ENCODE results near the gene GHRL.

Gene GHRL

DNA sequence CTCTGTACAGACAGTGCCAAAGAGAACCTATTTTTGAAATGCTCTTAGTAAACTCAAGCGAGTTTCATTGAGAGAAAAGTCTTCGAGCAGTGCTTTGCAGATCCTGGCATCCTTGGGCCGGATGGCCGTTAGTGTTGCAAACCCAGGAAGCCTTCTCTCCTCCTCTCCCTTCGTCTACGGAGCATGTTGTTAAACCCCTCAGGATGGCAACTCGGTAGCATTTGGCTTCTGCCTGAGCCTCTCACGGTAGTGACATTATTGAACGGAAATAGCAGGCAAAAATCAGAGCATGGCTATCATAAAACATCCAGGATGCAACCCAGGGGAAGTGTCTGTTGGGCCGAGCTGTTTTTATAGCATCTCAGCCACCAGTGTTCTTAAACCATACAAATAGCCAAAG, 34.8 kb upstream of the GHRL start:
- DNase-seq (ENCODE audit: low spot score): no peak

DNA sequence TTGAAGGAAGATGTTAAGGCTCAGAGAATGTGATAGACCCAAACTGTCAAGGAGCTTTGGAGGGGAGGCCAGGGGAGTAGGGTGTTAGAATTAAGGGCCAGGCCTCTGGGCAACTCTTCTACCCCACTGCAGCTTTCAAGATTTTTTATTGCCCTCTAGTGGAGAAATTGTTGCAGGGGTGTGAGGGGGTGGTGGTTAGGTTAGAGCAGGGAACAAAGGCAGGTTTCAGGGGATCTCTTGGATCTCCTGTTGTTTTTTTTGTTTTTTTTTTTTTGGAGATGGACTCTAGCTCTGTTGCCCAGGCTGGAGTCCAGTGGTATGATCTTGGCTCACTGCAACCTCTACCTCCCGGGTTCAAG, 29.6 kb upstream of the GHRL start:
- DNase-seq (ENCODE audit: low spot score): no peak

DNA sequence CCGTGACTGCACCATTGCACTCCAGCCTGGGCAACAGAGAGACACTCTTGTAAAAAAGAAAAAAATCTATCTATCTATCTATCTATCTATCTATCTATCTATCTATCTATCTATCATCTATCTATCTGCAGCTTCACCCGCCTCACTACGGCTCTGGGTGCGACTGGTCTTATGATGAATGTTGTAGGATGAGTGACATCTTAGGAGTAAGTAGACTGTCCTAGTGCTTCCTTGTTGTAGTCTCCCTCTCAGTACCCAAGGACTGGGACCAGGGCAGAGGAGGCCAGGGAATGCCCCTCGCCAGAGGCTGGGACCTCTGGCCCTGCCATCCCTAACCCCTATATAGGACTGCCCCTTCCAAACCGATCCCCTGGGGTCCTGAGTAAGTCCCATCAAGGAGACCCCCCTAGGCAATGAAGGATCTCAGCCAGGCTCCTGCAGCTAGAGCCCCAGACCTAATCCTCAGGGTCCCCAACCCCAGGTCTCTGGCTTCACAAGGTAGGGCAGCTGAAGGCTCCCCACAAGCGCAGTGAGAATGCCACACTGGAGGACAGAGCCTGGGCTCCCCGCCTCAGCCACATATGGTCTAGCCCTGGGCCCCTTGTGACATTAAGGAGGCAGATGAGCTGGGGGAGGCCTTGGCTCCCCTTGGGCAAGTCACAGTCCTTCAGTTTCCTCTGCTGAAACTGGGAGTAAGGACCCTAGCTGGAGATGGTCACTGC, 29.0 kb upstream of the GHRL start:
- DNase-seq (ENCODE audit: low spot score): no peak

DNA sequence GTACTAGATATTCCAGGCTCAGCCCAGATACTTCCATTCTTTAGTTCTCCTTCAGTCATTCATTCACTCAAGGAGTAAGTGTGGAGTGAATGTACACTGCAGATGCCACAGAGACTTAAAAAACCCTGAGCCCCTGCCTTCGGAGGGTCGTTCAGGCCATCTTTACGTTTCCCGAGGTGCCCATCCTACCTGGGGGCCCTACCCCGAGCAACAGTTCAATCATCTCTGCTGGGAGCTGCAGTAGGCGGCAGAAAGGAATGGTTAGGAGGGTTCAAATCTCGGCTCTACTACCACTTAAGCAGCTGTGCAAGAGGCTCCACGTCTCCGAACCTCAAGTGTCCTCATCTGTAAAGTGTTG, 27.6 kb upstream of the GHRL start:
- no peak for DNase-seq (ENCODE audit: low spot score)

DNA sequence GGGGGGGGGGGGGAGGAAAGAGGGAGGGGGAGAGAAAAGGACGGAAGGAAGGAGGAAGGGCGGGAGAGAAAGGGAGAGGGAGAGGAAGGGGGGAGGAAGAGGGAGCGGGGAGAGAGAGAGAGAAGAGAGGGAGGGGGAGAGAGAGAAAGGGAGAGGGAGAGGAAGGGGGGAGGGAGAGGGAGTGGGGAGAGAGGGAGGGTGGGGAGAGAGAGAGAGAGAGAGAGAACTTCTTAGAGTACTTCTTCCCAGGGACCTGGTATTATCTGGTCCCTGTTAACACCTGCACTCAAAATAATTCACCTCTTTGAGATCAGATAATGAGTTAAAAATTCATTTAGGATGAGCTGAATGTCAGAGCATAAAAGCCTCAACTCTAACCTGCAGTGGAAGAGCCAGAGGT, 27.1 kb upstream of the GHRL start:
- DNase-seq (ENCODE audit: low spot score): no peak

DNA sequence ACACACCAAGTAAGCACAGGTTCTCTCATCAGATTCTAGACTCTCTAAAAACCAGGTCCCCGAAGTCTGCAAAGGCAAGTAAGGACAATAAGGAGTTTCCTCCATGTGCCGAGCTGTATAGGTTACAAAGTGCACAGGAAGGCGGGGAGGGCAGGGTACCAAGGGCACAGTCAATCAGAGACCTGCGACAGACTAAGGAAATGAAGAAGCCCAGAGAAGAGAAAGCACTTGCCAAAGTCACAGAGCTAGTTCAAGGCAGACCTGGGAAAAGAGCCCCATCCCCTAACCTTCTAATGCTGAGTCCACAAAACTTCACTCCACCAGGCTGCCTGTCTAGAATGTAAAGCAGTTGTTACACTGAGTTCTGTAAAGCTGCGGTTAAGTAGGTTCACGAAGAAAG, 26.5 kb upstream of the GHRL start:
- no peak for DNase-seq (ENCODE audit: low spot score)

DNA sequence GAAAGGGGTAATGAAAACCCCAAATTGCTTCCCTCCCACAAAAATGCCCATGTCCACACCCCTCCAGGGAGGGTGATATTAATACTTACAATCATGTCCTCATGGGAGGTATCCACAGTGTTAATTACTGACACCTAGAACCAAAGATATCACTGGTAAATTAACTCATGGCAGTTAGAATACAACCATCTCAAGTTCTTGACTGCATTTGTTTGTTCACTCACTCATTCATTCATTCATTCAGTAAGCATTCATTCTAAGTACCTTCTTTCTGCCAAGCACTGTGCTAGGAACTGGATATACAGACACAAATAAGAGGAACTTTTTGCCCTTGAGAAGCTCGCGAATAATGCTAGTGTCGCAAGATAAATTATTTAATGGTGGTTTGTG, 25.2 kb upstream of the GHRL start:
- DNase-seq (ENCODE audit: low spot score): no peak

DNA sequence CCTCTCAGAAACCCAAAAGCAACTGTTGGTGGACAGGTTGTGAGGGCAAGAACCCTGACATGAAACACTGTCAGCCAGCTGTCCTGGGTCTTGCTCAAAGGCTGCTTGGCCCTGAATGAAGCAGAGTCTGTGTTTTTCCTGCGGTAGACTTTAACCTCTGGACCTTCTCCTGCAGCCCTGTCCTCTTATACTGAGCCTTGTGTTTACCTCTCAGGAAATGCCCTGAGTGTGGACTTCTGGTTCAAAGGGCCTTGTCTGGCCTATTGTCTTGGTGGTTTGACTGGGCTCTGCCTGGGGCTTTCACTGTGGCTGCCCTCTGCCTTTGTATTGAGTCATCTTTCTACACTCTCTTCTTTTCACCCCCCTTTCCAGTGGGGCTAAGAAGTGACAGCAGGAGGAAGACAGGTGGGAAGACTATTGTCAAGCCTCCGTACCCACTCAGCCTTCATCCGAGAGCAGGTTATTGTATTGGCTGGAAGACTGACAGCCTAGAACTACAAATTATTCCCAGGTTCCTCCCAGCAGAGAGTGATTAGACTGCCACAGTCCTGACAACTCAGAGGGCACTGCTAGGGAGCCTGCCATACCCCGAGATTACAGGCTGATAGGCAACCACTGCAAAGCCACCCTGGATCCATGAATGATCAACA, 24.7 kb upstream of the GHRL start:
- no peak for DNase-seq (ENCODE audit: low spot score)

DNA sequence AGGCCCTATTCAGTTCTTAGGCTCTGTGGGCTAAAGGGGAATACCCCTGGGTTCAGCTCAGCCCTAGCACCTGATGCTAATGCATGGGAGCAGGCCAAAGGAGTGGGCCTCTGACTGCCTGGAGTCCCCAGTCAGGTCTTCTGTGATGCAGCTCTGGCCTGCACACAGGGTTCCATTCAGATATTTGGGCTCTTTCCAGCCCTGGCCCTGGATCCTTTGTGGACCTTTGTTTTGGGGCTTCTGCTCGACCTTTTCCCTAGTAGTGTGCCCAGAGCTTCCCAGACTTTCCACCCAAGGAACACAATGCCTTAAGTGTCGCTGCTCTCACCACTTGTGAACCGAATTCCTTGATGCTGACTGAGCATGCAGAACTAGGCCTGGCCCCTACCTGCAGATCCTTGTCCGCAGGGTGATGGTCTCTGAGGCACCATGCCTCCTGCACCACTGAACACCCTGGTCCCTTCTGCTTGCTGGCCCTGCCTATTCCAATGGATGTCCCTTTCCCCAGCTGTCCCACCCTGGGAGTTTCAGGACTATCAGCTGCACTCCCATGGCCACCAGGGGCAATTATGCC, 23.1 kb upstream of the GHRL start:
- DNase-seq (ENCODE audit: low spot score): no peak

DNA sequence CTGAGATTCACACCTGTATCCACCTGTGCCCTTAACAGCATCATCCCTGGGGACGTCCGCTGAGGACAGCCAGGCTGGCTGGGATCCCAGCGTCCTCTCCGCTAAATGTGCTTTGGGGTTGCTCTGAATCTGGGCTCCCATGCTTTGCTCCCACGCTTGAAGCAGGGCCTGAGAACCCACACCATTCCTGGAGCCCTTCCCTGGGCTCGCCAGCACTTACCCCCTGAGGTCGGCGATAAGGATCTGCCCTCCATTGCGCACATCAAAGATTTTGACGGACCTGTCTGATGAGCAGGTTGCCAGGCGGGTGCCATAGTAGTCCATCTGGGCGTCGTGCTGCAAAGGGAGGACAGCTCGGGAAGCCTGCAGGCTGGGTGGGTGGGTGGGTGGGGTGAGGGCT, 22.4 kb upstream of the GHRL start:
- no peak for DNase-seq (ENCODE audit: low spot score)

DNA sequence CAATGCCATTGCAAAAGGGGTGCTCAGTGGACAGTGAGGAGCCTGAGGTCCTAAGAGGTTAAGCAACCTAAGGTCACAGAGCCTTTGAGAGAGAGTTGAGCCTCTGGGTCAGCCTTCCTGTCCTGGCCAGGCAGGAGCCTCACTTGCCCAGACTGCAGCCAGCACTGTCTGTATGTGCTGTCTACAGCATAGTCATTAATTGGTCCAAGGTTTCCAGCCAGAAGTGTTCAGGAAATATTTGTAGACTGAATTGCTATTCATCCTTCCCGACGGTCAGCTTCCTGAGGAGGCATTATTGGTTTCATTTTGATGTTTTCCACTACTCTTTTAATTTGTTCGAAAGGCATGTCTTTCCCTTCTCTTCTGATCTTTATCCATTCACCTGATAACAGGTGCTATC, 20.1 kb upstream of the GHRL start:
- no peak for DNase-seq (ENCODE audit: low spot score)

DNA sequence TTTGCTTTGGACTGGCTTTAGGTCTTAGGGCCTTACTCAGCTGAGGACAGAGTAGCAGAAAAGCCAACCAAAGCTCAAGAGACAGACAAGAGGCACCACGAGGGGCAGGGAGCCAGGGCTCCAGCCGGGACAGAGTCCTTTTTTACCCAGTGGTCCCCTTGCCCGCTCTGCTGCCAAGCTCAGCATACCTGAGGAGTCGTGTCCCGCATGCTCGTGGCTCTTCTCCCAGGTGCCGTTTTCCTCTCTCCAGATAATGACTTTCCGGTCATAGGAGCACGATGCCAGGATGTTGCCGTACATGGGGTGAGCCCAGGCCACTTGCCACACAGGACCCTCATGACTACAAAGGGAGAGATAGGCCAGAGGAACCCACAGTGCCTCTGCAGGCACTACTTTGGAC, 19.6 kb upstream of the GHRL start:
- no peak for DNase-seq (ENCODE audit: low spot score)

DNA sequence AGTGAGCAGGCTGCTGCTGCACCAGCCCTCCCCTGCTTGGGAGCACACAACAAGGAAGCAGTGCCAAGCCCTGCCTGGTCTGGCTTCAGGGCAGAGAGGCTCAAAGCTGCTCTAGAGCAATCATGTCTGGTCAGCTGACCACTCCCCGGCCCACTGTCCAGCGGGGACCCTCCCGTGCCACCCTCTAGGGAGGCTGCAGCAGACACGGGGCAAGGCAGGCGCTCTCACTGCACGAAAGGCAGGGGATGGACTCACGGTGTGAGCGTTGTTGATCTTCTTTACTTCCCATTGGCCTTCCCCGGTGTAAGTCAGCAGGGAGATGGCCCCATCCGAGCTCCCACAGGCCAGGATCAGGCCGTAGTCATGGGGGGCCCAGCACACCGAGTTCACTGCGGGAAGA, 19.0 kb upstream of the GHRL start:
- no peak for DNase-seq (ENCODE audit: low spot score)

DNA sequence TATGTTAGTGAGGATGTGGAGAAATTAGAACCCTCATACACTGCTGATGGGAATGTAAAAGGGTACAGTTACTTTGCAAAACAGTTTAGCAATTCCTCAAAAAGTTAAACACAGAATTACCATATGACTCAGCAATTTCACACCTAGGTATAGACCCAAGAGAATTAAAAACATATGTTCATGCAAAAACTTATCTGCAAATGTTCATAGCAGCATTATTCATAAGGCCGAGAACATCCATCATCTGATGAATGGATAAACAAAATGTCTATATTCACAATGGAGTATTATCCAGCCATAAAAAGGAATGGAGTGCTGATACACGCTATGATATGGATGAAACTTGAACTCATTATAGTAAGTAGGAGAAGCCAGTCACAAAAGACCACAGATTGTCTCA, 17.8 kb upstream of the GHRL start:
- DNase-seq (ENCODE audit: low spot score): no peak

DNA sequence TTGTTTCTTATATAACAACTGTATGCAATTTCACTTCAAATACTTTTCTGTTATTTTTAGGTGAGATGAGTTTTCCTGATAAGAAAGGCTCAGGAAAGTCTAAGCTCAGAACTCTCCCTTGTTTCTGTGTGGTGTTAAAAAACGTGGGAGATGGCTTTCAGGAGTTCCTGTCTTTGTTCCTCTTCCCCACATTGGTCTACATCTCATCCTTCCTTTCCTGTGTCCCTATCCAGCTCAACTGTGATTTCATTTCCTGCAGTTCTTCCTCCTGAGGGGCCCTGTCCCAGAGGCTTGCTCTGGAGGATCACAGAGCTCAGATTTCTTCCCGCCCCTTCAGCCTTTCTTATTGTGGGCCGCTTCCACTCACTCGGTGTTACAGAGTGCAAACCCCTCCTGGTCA, 17.0 kb upstream of the GHRL start:
- no peak for DNase-seq (ENCODE audit: low spot score)

DNA sequence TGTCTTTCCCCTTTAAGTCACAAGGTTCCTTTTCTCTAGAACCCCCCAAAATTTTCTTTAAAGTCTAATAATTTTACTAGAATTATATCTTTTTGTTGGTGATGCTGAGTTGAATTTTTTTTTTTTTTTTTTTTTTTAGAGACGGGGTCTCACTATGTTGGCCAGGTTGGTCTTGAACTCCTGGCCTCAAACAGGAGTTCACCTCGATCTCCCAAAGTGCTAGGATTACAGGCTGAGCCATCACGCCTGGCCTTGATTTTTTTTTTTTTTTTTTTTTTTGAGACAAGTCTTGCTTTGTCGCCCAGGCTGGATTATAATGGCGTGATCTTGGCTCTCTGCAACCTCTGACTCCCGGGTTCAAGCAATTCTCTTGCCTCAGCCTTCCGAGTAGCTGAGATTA, 15.9 kb upstream of the GHRL start:
- no peak for DNase-seq (ENCODE audit: low spot score)

DNA sequence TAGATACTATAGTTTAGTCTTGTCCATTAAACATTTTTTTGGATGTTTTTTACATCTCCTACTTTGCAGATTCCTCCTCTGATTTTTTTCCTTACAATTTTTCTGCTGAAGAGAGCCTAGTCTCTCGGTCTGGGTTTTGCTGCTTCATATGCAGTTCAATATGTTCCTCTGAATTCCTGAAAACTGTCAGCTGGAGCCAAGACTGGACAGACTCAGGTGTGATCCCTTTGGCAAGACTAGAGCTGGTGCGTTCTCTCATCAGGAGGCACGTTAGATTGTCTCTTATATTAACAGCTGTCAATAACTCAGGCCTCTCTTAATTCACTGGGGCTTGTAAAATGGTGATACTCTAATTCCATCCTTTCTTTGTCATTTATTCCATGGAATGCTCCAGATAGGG, 13.4 kb upstream of the GHRL start:
- DNase-seq (ENCODE audit: low spot score): no peak

DNA sequence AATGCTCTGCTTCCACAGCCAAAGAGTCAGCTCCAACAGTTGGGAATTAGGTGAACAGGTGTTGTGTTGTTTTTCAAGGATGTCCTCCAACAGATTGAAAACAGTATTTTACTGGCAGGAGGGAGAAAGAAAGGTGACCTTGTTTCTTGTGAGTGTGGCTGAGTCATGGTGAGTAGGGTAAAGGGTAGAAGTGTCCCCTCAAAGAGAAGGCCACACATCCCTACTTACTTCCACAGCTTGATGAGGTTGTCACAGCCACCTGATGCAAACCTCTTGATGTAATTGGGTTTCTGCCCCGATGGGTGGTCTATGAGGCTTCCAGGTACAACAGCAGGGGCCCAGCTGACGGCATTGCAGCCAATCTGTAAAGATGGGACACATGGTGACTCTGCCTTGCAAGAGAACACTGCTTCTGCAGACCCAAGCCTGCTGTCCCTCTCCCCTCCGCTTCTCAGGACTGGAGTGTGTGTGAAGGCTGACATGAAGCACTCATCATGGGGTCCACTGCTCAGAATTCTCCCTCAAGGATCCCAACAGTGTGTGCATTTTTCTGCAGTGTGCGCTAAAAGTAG, 12.7 kb upstream of the GHRL start:
- no peak for DNase-seq (ENCODE audit: low spot score)

DNA sequence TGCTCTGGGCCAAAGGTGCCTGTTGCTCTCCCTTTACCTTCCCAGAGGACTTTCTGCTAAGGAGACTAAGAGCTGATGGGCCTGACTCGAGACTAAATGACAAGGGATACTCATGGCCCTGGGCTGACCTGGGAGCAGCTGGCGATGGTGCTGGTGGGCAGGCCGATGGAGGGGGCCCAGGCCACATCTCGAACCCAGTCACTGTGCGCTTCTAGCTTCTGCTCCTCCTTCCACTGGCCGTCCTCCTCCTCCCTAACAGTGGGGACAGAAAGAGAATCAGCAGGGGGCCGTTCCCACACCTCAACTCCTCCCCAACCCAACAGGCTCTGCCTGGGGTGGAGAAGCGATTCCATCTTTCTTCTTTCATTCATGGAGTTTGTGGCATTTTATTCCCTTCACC, 12.2 kb upstream of the GHRL start:
- DNase-seq (ENCODE audit: low spot score): no peak

DNA sequence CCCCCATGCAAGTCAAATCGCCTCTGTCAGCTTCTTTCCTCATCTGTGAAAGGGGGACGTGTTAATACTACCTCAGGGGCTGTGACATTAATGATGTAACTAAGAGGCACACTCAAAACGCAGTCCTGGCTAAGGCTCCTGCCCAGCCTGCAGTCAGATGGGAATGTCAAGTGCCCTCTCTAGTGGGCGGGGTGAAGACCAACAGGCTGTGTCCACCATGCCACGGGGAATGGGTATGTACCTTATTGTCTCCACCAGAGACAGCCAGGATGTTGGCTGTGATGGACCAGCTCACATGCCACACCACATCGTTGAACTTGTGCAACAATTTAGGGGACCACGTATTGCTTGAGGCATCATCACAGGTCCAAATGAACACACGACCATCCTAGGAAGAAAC, 11.0 kb upstream of the GHRL start:
- no peak for DNase-seq (ENCODE audit: low spot score)

DNA sequence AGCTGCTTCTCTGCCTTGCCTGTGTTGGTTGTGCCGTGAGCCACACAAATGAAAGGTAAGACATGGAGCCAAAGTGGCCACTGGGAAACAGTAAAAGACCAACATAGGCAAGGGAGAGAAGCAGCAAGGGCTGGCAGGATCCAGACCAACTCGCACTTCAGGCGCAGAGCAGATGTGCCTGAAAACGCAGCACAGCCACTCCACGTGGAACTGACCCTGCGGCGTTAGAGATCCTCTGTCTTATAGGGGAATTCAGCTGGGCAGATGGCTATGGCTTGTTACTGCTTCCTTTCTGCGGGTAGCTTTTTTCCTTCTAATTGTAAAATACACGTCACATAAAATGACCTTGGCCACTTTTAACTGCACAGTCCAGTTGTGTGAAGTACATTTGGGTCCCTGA, 10.4 kb upstream of the GHRL start:
- DNase-seq (ENCODE audit: low spot score): no peak

DNA sequence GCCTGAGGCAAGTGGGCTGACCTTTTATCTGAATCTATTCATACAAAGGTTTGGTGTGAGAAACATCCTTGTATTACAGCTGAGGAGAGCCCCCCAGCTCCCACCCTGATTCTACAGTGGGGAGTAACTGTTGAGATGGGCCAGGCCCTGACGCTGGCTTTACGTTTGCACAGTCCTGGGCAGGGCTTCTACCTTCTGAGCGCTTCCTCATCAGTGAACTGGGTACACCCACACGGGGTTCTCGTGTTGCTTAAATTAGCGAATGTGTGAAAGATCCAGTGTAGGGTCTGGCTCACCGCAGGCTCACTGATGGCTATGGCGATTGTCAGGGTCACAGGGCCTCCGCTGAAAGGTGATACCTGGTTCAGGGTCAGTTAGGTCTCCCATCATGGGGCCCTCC, 7.3 kb upstream of the GHRL start:
- no peak for DNase-seq (ENCODE audit: low spot score)

DNA sequence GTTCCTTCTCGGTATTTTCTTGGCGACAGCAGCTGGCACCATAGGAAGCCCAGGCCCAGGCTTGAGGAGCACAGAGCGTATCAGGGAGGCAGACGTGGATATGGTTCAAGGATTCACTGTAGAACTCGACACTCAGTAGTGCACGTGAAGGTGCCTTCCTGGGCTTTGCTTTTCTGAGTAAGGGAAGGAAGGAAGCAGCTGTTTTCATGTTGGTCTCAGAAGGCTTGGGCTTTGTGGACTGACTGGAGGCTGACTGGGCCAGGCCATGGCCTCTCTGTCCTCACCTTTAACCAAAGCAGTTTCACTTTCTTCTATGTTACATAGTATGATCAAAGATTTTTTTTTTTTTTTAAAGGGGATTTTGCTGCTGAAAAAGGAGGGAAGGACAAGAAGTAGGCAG, 6.9 kb upstream of the GHRL start:
- DNase-seq (ENCODE audit: low spot score): no peak

DNA sequence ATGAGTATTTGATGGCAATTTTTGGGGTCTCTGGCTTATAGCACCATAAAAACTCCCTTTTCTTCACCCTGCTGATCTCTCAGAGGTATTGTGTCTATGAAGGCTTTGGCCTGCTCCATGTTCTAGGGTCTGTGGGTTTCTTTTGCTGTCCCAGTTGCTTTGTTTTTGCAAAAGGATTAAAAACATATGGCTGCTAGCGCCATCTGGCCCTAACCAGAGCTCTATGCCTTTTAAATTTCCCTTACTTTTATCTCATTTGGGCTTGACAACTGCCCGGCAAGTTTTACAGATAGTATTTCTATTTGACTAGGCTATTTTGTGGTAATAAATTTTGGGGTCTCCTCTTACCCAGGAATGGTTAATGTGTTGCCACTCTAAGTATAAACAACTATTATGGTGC, 6.4 kb upstream of the GHRL start:
- DNase-seq (ENCODE audit: low spot score): no peak

All from left forelimb (tissue), 1 donor.